HG02870 (cell line): ENCODE measurements around the gene OR2T10.
A peak's percentile ranks its signal among the peaks of the same experiment; 100 is the strongest.
"Not testable (repeated sequence)": the region's sequence is repeated elsewhere in the genome, so short reads cannot be mapped to it uniquely, and the experiment has no call there.

Experiments used
- ATAC-seq: cut with Tn5 transposase; IDR thresholded peaks from one replicate; pipeline ENCODE4 v1.9.1; 2021; ENCODE audit warnings: mild to moderate bottlenecking, moderate library complexity; ENCODE audit not compliant: unreplicated experiment

OR2T10 gene, protein sequence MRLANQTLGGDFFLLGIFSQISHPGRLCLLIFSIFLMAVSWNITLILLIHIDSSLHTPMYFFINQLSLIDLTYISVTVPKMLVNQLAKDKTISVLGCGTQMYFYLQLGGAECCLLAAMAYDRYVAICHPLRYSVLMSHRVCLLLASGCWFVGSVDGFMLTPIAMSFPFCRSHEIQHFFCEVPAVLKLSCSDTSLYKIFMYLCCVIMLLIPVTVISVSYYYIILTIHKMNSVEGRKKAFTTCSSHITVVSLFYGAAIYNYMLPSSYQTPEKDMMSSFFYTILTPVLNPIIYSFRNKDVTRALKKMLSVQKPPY

DNA sequence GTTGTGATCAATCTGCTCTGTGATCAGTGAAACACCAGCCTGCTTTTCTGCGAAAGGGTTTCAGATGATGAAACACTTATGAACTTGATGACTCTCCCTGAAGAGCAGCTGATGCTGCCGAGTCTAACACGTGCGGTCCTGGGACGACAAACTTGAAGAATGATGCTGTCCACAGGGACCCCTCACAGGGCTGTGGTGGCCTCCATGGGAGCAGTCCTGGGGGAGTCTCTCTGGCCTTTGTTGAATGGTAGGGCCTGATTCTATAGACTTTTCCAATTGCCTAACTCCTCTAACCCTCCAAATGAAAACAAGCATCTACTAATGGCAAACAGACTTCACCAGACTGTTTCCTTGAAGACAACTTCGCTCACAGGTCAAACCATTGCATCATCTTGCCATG is at the start of gene OR2T10:
Gene OR2T10 (minus strand): TSS at position 112 of the 400 bp plus-strand sequence. CDS start 3,932 bp downstream, outside the sequence.
- no peak for ATAC-seq

DNA sequence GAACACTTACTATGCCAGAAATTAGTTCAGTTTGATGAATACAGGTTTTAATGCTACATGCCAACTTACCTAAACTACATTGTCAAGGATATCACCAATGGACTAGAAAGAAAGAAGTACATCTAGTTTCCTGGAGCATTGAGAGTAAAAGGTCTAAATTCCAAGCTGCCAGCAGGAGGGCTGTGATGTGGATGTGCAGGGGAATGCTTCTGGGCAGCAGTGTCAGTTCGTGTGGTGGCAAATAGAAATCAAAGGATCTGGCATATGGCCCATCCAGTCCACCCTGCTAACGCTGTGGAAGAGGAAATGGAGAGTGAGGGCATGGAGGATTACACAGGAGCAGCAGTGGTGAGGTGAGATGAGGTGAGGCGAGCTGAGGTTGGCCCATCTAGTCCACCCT is 47.7 kb upstream of the OR2T10 start, which contains the start of gene OR2T35:
Gene OR2T35 (minus strand): TSS at position 101 of the 400 bp plus-strand sequence. CDS start 6,020 bp downstream, outside the sequence.
- not testable (repeated sequence) for ATAC-seq

DNA sequence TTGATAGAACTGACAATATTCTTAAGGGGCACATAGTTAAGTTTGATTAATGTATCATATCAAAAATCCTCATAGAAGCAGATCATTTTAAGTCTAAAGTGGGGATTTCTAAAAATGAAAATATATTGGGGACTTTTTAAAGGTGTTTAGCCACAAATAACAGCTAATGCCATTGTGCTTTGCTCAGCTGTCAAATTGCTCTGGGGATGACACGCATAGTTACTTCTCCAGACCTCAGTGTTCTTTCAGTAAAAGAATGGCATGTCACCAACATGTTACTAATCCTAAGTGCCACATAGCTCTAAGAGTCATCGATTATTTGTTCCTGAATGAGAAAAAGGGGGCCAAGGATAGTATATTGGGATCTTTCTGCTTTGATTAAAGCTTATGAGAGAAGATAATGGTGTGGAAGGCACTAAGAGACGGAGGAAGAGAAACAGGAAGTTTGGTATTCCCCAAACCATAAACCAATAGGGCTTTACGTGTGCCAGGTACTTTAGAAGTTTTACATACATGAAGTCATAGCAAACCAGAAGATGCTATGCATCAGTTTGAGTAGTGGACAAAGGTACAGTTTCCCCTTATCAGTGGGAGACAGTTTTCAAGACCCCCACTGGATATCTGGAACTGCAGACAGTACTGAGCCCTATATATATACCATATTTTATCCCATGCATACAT is 45.6 kb upstream of the OR2T10 start:
- ATAC-seq = peak; percentile 61

DNA sequence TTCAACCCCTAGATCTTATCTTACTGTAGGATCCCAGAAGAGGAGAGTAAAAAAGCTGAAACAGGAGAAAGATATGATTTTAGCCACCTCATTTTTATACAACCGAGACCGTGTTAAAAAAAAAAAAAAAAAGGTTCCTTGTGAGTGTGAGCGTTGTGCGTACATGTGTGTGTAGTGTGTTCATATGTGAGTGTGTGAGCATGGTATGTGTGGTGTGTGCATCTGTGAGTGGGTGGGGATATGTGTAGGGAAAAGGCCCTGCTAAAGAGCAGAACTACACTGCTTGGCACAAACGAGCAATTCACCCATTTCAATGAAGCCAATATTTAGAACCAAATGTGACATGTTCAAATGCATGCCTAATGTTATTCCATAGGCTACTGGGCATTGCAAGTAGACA is 44.1 kb upstream of the OR2T10 start:
- ATAC-seq = not testable (repeated sequence)

DNA sequence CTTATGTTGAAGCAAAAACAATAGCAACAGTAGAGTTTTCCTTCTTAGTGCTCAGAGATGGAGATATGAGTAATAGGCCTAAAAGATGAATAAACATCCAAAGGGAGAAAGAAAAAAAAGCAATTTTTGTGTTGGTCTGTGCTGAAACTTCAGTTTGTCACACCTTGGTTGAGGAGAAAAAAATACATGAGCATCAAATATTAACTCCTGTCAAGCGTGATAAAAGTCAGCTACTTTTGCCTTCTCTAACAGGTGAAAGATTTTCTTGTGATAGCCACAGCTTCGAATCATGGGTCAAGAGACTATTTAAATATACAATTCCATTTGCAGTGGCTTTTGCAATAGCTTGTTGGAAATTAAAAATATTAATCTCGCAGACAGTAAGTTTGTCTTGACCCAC is 43.4 kb upstream of the OR2T10 start:
- peak; percentile 33 for ATAC-seq

DNA sequence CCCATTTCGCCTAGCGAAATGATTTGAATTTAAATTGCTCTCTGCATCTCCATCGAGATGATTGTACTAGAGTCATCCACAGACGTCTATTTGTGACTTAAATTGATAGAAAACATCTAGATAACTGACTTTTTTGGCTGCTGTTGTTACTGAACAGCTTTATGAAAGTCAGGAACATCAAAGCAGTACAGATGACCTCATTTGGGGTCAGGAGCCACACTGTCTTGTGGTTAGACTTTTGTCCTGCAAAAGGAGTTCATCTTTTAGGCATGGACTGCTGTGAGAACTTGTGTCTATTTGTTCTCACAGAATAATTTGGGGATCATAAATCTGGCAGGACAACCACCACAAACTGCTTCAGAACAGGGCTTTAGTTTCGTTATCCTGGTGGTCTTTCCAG is 42.2 kb upstream of the OR2T10 start:
- peak; percentile 39 for ATAC-seq

DNA sequence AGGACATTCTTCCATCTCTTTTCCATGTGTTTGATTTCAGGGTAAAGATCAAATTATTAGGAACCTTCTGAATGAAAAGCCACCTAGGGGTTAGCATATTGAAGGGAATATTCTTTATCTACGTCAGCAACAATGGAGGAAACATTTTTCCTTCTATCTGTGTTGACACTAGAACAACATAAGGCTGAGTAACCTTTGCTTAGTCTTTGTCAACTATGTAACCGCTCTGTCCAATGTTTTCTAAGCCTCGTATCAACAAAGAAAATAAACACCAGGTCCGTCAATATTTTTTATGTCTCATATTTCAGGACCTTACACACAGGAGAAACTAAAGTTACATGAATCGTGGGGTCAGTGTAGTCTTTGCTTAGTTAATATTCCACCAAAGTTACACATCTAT is 39.1 kb upstream of the OR2T10 start:
- not testable (repeated sequence) for ATAC-seq

DNA sequence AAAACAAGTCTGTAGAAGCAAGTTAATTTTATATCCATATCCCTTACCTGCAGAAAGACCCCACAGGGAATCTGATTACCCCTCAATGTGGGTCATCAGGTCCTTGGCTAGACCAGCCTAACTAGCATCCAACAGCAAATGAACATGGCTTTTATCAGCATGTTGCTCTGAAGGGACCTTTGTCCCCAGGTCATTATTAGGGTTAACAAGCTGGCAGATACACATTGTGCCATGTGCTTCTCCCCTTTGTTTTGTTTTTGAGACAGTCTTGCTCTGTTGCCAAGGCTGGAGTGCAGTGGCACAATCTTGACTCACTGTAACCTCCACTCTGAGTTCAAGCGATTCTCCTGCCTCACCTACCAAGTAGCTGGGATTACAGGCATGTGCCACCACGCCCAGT is 37.5 kb upstream of the OR2T10 start, which contains the start of gene OR2T11:
Gene OR2T11 (minus strand): TSS at position 101 of the 400 bp plus-strand sequence. CDS start 7,963 bp downstream, outside the sequence.
- not testable (repeated sequence) for ATAC-seq

DNA sequence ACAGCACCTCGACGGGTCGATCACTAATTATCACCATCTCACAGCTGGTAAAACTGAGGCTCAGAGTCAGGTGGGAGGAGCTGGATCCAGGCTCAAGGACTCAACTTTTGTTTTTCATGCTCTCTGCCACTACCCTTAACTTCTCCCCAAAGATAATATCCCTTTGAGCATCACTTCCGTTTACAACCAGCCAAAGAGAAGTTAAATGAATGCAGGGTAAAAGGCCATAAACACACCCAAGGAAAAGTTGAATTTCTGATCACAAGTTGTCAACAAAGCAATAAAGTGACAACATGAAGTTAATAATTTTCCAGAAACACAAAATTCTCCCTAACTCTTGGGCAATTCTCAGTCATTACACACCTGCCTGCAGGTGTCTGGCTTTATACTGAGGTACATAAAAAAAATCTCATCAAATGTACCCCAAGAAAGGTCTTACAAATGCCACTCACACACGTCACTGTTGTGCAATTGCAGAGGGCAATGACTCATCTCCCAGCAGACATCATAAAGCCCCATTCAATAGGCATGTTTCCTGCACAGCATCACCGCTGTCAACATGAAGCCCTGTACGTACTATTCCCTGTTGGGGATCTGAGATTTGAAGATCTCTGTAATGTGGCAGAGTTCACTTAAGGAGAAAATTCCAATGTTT is 34.0 kb upstream of the OR2T10 start:
- no peak for ATAC-seq

DNA sequence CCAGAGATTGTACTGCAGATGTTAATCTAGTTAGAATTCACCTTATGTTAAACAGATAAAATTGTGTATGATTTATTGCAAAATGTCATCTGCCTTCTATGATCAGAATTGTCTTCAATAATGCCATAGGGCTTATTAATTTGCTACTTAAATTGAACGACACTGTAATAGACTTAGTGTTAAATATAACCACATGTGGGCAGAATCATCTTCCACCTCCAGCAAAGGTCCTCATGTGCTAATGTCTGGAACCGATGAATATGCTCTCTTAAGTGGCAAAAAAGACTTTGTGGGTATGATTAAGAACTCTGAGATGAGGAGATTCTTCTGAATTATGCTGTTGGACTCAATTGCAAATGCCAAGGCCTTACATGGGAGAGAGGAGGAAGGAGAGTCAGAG is 33.1 kb upstream of the OR2T10 start:
- ATAC-seq = no peak

DNA sequence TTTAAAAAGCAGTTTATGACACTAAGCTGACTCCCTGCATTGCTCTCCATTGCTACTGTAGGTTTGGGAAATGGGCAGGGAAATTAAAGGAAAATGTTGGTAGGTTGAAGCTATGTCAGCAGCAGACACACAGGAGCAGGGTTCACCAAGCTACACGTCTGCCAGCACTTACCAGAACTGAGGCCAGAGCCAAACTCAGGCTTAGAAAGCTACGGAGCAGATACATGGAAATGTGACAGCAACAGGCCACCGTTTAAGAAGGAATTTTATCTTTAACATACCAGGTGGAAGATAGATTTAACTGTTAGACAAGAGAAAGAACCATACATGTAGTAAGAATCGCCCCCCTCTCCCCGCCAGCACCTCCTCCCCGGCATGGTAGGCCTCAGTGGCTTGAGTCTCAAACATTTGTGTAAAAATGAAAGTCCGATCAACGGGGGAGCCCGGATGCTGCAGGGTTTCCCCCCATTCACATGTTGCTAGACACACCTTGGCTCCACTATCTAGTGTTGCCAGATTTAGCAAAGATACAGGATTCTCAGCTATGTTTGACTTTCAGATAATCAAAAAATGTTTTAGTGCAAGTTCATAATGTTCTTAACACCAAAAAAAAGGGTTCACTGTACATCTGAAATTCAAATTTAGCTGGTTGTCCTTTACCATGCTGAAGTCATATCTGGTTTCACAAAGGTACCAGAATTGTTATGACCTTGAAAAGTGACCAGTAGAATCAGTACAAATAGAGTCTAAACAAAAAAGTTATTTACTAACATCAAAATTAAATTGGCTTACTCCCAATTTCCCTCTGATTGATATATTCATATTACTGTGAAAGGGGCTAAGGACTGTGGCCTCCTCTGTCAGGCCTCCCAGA is 30.7 kb upstream of the OR2T10 start:
- ATAC-seq = peak; percentile 99

DNA sequence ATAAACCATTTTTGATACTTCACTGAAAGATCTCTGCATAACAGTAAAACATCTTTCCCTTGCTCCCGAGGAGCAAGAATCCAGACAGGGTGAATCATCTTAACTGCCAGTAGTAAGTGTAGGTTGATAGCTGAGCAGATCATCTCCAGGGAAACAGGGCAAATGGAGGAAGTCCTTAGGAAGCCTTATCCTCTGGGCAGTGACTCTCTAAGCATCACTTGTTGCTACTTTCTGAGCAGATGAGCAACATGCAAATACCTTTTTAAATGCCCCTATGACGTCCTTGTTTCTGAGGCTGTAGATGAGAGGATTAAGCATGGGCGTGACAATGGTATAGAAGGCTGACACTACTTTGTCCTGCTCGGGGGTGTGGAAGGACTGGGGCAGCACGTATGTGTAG is 28.5 kb upstream of the OR2T10 start:
- ATAC-seq = no peak

DNA sequence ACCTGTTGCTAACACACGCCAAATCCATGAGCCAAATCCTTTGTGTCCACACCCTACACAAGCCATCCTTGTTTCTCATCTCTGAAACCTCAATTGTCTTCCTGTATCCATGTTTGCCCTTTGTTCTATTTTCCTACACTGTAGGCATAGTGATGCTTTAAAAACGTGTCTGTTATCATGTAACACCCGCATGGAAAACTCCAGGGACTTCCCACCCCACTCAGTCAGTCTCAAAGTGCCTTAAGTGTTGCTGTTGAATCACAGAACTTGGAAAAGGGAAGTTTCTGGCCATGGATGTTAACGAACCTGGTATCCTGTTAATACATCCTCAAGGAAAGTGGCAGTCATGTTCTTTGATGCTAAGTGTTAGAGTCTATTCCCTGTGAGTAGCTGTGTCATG is 27.7 kb upstream of the OR2T10 start:
- no peak for ATAC-seq

DNA sequence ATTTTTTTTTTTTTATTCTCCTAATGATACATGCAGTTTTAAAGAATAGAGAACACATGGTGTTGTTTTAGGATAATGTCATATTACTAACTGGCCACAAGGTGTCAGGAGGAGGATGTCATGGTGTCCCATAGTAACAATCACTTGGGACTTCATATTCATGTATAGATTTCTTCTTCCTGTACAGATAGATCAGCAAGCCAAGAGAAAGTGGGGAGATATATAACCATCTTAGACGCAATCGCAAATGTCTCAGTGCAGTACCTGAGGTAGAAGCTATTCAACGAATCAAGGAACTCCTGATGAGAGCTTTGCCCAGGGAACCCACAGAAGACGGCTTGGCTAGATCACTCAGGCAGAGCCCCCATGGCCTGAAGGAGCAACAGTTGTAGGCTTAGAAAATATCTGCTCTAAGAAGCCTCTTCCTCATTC is 25.1 kb upstream of the OR2T10 start:
- peak; percentile 90 for ATAC-seq

DNA sequence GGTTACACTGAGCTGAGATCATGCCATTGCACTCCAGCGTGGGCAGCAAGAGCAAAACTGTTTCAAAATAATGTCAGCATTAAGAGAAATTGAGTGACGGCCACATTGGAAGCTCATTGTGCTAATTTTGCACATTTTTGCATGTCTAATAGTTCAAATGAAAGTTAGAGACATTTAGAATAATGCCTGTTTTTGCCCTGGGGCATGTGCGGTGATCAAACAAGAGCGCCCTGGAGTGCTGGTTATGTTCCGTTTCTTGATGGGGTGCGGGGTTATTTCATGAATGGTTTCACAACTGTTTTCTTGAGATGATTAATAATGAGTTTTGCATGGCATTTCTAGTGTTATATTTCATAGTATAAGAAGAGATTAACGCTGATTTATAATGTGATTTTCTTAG is 24.3 kb upstream of the OR2T10 start:
- ATAC-seq = no peak

DNA sequence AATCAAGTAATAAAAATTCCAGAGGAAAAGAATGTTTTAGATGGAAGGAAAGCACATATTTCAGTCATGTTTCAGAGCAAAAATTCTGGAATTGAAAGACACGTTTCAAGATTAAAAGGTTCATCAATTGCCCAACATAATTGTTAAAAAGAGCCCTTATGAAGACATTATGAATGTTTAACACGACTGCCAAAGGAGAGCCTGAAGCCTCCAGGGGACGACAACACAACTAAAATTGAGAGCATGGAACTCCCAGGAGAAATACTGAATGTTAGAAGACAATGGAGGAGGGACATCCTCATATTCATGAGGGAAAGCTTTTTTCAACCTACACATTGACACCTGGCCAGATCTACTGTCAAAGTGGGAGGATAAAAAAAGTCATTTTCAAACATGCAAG is 21.4 kb upstream of the OR2T10 start:
- ATAC-seq = no peak

DNA sequence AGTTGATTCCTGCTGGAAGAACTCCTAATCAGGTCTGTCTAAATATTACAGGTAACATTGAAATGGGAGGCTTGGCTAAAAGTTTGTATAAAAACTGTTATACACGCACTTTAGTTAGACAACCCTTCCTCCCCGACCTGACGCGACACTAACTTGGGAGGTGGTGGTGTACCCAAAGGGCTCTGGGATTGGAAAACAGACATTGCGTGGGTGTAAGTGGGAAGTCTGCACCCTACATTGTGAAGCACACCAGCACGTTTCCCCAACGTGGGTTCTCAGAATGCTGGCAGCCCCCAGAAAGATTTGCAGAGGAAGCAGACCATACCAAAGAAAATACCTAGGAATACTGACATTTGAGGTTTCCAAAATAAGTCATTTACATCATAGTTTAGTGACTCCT is 20.6 kb upstream of the OR2T10 start:
- no peak for ATAC-seq

DNA sequence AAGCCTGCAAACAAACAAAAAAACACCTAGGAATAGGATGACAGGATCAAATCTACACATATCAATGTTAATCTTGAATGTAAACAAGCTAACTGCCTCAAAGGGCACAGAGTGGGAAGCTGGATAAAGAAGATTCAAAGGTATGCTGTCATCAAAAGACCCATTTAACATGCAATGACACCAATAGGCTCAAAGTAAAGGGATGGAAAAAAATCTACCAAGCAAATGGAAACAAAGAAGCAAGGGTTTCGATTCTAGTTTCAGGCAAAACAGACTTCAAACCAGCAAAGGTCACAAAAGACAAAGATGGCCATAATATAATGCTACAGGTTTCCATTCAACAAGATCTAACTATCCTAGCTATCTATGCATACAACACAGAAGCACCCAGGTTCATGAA is 16.2 kb upstream of the OR2T10 start:
- ATAC-seq = peak; percentile 81

DNA sequence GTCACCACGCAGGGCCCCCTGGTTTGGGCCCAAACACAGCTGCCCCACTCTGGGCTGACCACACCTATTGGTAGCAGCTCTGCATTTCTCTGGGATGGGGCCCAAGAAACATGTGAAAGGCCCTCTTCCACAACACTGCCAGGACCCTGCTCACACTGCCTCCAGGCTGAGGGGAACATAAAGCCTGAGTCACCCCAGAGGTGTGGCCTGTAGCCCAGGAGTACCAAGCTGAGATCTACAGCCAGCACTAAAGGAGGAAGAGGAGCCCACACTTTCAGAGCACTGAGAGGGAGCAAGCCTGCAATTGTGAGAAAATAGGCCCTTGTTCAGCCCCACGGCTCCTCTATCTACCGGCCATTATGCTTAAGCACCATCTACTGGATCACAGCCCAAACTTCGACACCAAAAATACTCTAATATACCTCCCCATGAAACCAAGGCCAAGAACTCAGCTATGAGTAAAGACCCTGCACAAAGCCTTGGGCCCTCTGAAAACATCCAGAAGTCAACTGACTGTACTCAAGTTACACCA is 14.4 kb upstream of the OR2T10 start:
- ATAC-seq = no peak

DNA sequence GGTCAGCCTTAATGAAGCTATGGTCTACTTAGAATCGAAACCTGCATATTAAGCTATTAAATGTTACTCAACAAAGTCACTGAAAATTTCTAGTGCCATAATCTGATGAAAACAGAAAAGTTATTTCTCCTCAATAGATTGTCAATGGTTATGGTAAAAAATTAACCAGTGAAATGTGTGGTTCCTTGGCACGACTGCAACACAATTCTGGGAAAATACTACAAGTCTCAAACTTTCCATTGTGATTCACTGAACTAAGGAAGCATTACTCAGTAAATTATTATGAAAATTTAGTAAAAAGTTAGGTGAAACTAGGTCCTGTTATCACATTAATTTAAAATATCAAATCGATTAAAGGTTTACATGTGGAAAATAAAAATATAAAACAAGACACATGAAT is 12.8 kb upstream of the OR2T10 start:
- no peak for ATAC-seq
